DOHH2 (cell line): ENCODE measurements around the gene SPATA31D4.

ENCODE experiments used
- H3F3A ChIP-seq: fragments of 200-600 bp; sonication (generic), shearing (Covaris generic); 2 replicates; pipeline ENCODE4 v1.6.0; 2016; ENCODE audit warnings: antibody characterized with exemption, mild to moderate bottlenecking; ENCODE audit not compliant: control insufficient read depth, insufficient read depth
- H3K27ac ChIP-seq: fragments of 200-600 bp; sonication (generic); 2 replicates; pipeline ENCODE4 v1.5.1; 2014; ENCODE audit warnings: low read depth, mild to moderate bottlenecking, low read length, moderate library complexity
- H3K27me3 ChIP-seq: fragments of 200-600 bp; sonication (generic); 2 replicates; pipeline ENCODE4 v1.6.1; 2014; ENCODE audit warnings: mild to moderate bottlenecking, low read length, mixed read lengths; ENCODE audit not compliant: control insufficient read depth
- H3K36me3 ChIP-seq: fragments of 200-600 bp; sonication (generic); 2 replicates; pipeline ENCODE4 v1.6.1; 2014; ENCODE audit warnings: mild to moderate bottlenecking, low read length, moderate library complexity, mixed read lengths; ENCODE audit not compliant: control insufficient read depth
- H3K4me1 ChIP-seq: fragments of 200-600 bp; sonication (generic); 2 replicates; pipeline ENCODE4 v1.6.1; 2014; ENCODE audit warnings: mild to moderate bottlenecking, low read length, mixed read lengths; ENCODE audit not compliant: control insufficient read depth
- H3K4me2 ChIP-seq: fragments of 200-600 bp; sonication (generic); 2 replicates; pipeline ENCODE4 v1.6.0; 2014; ENCODE audit warnings: mild to moderate bottlenecking, low read length, moderate library complexity
- H3K4me3 ChIP-seq: fragments of 200-600 bp; sonication (generic); 2 replicates; pipeline ENCODE4 v1.5.1; 2014; ENCODE audit warnings: mild to moderate bottlenecking, low read length, mixed read lengths
- H3K79me2 ChIP-seq: fragments of 200-600 bp; sonication (generic); 2 replicates; pipeline ENCODE4 v1.6.1; 2014; ENCODE audit warnings: mild to moderate bottlenecking, low read length, mixed read lengths; ENCODE audit not compliant: control insufficient read depth
- H3K9me2 ChIP-seq: fragments of 200-600 bp; sonication (generic); replicated peaks from 2 replicates; pipeline ENCODE4 v1.6.1; 2014; ENCODE audit warnings: mild to moderate bottlenecking, low read length, mixed read lengths; ENCODE audit not compliant: control insufficient read depth
- H3K9me3 ChIP-seq: fragments of 200-600 bp; sonication (generic); 2 replicates; pipeline ENCODE4 v1.6.1; 2014; ENCODE audit warnings: antibody characterized with exemption, low read length, mixed read lengths; ENCODE audit not compliant: control insufficient read depth, insufficient read depth
- H4K20me1 ChIP-seq: fragments of 200-600 bp; sonication (generic); 2 replicates; pipeline ENCODE4 v1.6.0; 2014; ENCODE audit warnings: low read depth, mild to moderate bottlenecking, antibody characterized with exemption, low read length, moderate library complexity; ENCODE audit not compliant: control insufficient read depth, insufficient read depth
- EZH2phosphoT487 ChIP-seq: fragments of 200-600 bp; sonication (generic); IDR thresholded peaks from 2 replicates; pipeline ENCODE4 v1.6.1; 2017; ENCODE audit warnings: borderline replicate concordance, mild to moderate bottlenecking, antibody characterized with exemption, low read length, moderate library complexity, mixed read lengths
- TF ChIP-seq, protein P1 (sequence below): fragments of 200-600 bp; sonication (generic); IDR thresholded peaks from one replicate; pipeline ENCODE4 v1.5.1; 2014; ENCODE audit warnings: antibody characterized with exemption, mild to moderate bottlenecking, low read depth, low read length; ENCODE audit not compliant: poor library complexity, severe bottlenecking

Gene SPATA31D4

DNA sequence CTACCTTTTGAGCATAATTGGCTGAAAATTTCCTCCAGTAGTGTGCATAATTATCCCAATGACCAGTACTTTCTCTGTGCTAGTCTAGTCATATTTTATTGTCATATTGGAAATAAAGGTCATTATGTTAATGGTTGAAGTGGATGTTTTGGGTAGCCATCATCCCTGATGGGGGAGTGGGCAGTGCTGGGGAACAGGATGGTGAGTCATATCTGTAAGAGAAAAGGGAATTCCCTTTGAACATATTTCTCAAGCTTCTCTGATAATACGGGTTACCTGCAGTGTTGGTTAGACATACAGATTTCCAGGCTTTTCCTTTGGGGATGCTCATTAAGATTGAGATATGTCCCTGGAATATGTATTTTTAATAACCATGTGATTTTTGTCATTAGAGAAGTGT lies 33.3 kb upstream of the SPATA31D4 start:
- H3F3A ChIP-seq = no peaks in the 10 kb centered on the region
- no peak for TF ChIP-seq EZH2phosphoT487
- TF ChIP-seq, protein P1, sequence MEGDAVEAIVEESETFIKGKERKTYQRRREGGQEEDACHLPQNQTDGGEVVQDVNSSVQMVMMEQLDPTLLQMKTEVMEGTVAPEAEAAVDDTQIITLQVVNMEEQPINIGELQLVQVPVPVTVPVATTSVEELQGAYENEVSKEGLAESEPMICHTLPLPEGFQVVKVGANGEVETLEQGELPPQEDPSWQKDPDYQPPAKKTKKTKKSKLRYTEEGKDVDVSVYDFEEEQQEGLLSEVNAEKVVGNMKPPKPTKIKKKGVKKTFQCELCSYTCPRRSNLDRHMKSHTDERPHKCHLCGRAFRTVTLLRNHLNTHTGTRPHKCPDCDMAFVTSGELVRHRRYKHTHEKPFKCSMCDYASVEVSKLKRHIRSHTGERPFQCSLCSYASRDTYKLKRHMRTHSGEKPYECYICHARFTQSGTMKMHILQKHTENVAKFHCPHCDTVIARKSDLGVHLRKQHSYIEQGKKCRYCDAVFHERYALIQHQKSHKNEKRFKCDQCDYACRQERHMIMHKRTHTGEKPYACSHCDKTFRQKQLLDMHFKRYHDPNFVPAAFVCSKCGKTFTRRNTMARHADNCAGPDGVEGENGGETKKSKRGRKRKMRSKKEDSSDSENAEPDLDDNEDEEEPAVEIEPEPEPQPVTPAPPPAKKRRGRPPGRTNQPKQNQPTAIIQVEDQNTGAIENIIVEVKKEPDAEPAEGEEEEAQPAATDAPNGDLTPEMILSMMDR = no peak

GRCh38 chr9:81896070-81896469 lies 32.2 kb upstream of the SPATA31D4 start:
- Histone ChIP-seq H3K27ac (no peak overlapping the region), H3K36me3 (no peaks in the 10 kb centered on the region), H3K79me2 (no peaks in the 10 kb centered on the region), H3K4me1 (no peaks in the 10 kb centered on the region), H3K4me2 (no peak overlapping the region), H3K9me2 (no peaks in the 10 kb centered on the region), H3K9me3 (no peaks in the 10 kb centered on the region), H4K20me1 (no peaks in the 10 kb centered on the region), H3K4me3 (no peak overlapping the region), H3K27me3 (no peaks in the 10 kb centered on the region), H3F3A (no peaks in the 10 kb centered on the region)
- TF ChIP-seq EZH2phosphoT487 = no peak
- TF ChIP-seq, protein P1 = no peak

More for the DNA sequence above, 33.3 kb upstream of the SPATA31D4 start:
- Histone ChIP-seq H4K20me1 (no peaks in the 10 kb centered on the region), H3K4me3 (no peak overlapping the region), H3K4me2 (no peak overlapping the region), H3K4me1 (no peaks in the 10 kb centered on the region), H3K36me3 (no peaks in the 10 kb centered on the region), H3K27ac (no peak overlapping the region), H3K9me2 (no peaks in the 10 kb centered on the region), H3K79me2 (no peaks in the 10 kb centered on the region), H3K9me3 (no peaks in the 10 kb centered on the region), H3K27me3 (no peaks in the 10 kb centered on the region)

DNA sequence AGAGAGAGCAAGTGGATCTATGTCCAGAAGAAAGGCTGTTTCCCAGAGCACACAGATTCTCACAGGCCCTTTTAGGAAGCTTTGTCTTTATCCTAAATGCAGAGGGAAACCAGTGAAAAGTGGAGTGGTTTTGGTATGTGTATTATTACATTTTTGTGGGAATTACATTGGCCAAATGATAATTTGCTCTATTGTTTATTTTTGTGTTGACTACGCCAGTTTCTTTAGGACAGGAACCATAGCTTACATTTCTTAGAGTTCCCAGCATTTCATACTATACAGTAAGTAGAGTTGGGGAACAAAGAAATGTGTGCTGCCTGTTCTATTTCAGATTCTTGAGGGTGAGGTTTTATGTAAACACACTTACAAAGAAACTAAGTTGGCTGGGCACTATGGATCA lies 29.4 kb upstream of the SPATA31D4 start:
- no peaks in the 10 kb centered on the region for H3F3A ChIP-seq
- H3K4me2 ChIP-seq = no peak overlapping the region
- H3K36me3 ChIP-seq = no peaks in the 10 kb centered on the region
- H3K4me1 ChIP-seq = no peaks in the 10 kb centered on the region
- no peaks in the 10 kb centered on the region for H3K9me3 ChIP-seq
- TF ChIP-seq, protein P1 = no peak
- TF ChIP-seq EZH2phosphoT487 = no peak
- no peak overlapping the region for H3K4me3 ChIP-seq
- H4K20me1 ChIP-seq = no peaks in the 10 kb centered on the region
- no peaks in the 10 kb centered on the region for H3K27me3 ChIP-seq
- H3K27ac ChIP-seq = no peak overlapping the region
- no peaks in the 10 kb centered on the region for H3K79me2 ChIP-seq
- no peaks in the 10 kb centered on the region for H3K9me2 ChIP-seq

DNA sequence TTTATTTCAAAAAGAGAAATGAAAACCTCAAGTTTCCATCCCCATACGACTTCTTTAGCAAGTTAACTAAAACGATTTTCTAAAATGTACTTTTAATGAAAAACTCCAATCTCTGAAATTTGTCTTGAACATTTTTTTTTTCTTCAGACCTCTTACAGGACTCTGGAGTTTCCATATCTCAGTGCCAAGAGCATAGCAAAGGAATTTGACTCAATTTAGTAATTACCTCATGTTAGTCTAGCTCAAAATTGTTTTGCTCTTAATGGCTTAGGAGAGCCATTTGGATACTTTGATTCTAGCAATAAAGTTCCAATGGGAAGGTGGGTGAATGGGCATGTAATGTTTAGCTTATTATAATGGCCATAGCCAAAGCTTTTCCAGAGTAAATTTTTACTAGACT lies 26.0 kb upstream of the SPATA31D4 start:
- H3K9me3 ChIP-seq = no peaks in the 10 kb centered on the region
- H3K27me3 ChIP-seq = no peaks in the 10 kb centered on the region
- no peaks in the 10 kb centered on the region for H4K20me1 ChIP-seq
- TF ChIP-seq, protein P1 = no peak
- no peak for TF ChIP-seq EZH2phosphoT487
- no peak overlapping the region for H3K4me2 ChIP-seq
- H3K9me2 ChIP-seq = no peaks in the 10 kb centered on the region
- H3K4me3 ChIP-seq = no peak overlapping the region
- no peaks in the 10 kb centered on the region for H3F3A ChIP-seq
- H3K36me3 ChIP-seq = no peaks in the 10 kb centered on the region
- H3K4me1 ChIP-seq = no peaks in the 10 kb centered on the region
- no peak overlapping the region for H3K27ac ChIP-seq
- H3K79me2 ChIP-seq = no peaks in the 10 kb centered on the region
